Brain microvascular endothelial cell (primary cell): Measurements from ENCODE around the gene MED12.

Experiments used
- DNase-seq: peaks from one replicate; pipeline ENCODE4 v3.0.0-alpha.2; 2020
- H3K27ac ChIP-seq: fragments of 250-450 bp; sonication (Bioruptor Pico); 2 replicates; pipeline ENCODE4 v1.5.1; 2020; ENCODE audit warnings: mild to moderate bottlenecking, moderate library complexity
- H3K27me3 ChIP-seq: fragments of 250-450 bp; sonication (Bioruptor Pico); replicated peaks from 2 replicates; pipeline ENCODE4 v1.5.1; 2020; ENCODE audit warnings: mild to moderate bottlenecking
- H3K36me3 ChIP-seq: fragments of 250-450 bp; sonication (Bioruptor Pico); replicated peaks from 2 replicates; pipeline ENCODE4 v1.5.1; 2020; ENCODE audit warnings: mild to moderate bottlenecking
- H3K4me3 ChIP-seq: 2 replicates; pipeline ENCODE4 v1.5.1; 2011; ENCODE audit warnings: low read depth, mild to moderate bottlenecking, control low read depth, low read length, moderate library complexity
- CTCF ChIP-seq: IDR thresholded peaks from 2 replicates; pipeline ENCODE4 v1.5.1; 2011; ENCODE audit warnings: low read depth, mild to moderate bottlenecking, moderate library complexity, low read length, control low read depth, inconsistent platforms; ENCODE audit errors: missing control alignments
- in situ Hi-C: cut with HindIII; loops from 2 replicates; pipeline ENCODE4 v1.10.0; 2017; ENCODE audit warnings: low sequenced_read_pairs, low pct_ligation_motif_present

MED12 gene

GRCh38 chrX:71184803-71185495, 66.6 kb downstream of the MED12 start:
- DNase-seq: no peak
- in situ Hi-C loops: no loop called here
- H3K4me3 ChIP-seq: no peak overlapping the region
- no peaks in the 10 kb centered on the region for H3K27me3 ChIP-seq
- no peak overlapping the region for H3K27ac ChIP-seq
- TF ChIP-seq CTCF: no peak
- H3K36me3 ChIP-seq: no peaks in the 10 kb centered on the region

- TF ChIP-seq CTCF: no peak
- in situ Hi-C loops: no loop called here
- Histone ChIP-seq H3K27ac (no peak overlapping the region), H3K27me3 (no peaks in the 10 kb centered on the region), H3K4me3 (no peak overlapping the region), H3K36me3 (no peaks in the 10 kb centered on the region)
- DNase-seq: no peak
Measured at GRCh38 chrX:71191248-71191647, 72.9 kb downstream of the MED12 start.
